ENCODE data around the gene PCDHGA5.
A peak's percentile ranks its signal among the peaks of the same experiment; 100 is the strongest.
"Not testable (repeated sequence)": the region's sequence is repeated elsewhere in the genome, so short reads cannot be mapped to it uniquely, and the experiment has no call there.

The PCDHGA5 gene

GRCh38 chr5:141354900-141355469, 9.0 kb upstream of the PCDHGA5 start, which contains the start of gene PCDHGA4:
PCDHGA4 (plus strand) TSS chr5:141355021; CDS start chr5:141355108, 87 bp downstream.
- no peak for DNase-seq

GRCh38 chr5:141355641-141356040, 8.3 kb upstream of the PCDHGA5 start:
- DNase-seq: no peak

GRCh38 chr5:141356133-141356532, 7.8 kb upstream of the PCDHGA5 start:
- DNase-seq: no peak

GRCh38 chr5:141356950-141357349, 7.0 kb upstream of the PCDHGA5 start:
- DNase-seq: no peak

GRCh38 chr5:141359790-141360426, 4.1 kb upstream of the PCDHGA5 start, which contains the start of gene PCDHGB2:
PCDHGB2 (plus strand) TSS chr5:141359994; CDS start chr5:141360136, 142 bp downstream.
- DNase-seq: no peak

- DNase-seq: no peak
Observed at GRCh38 chr5:141360685-141361084, 3.3 kb upstream of the PCDHGA5 start.

- DNase-seq: no peak
Observed at GRCh38 chr5:141362719-141363118, 1.2 kb upstream of the PCDHGA5 start.

- no peak for DNase-seq
Observed at GRCh38 chr5:141366016-141366896, 2.3 kb downstream of the PCDHGA5 start.

GRCh38 chr5:141369994-141370848, 6.3 kb downstream of the PCDHGA5 start, which contains the start of gene PCDHGB3:
PCDHGB3 (plus strand) TSS chr5:141370242; CDS start chr5:141370395, 153 bp downstream.
- DNase-seq: peak; percentile 25

GRCh38 chr5:141371572-141372475, 7.9 kb downstream of the PCDHGA5 start:
- no peak for DNase-seq

GRCh38 chr5:141373673-141374317, 9.8 kb downstream of the PCDHGA5 start, which contains the start of gene PCDHGA6:
PCDHGA6 (plus strand) TSS chr5:141373891; CDS start chr5:141374084, 193 bp downstream.
- no peak for DNase-seq

GRCh38 chr5:141374627-141375026, 10.7 kb downstream of the PCDHGA5 start:
- DNase-seq: no peak

- not testable (repeated sequence) for DNase-seq
Observed at GRCh38 chr5:141375444-141376155, 11.6 kb downstream of the PCDHGA5 start.

GRCh38 chr5:141382469-141383294, 18.7 kb downstream of the PCDHGA5 start, which contains the start of gene PCDHGA7:
PCDHGA7 (plus strand) TSS chr5:141382742; CDS start chr5:141382900, 158 bp downstream.
- DNase-seq: no peak

GRCh38 chr5:141383345-141383744, 19.4 kb downstream of the PCDHGA5 start:
- no peak for DNase-seq

- no peak for DNase-seq
Observed at GRCh38 chr5:141384471-141385267, 20.7 kb downstream of the PCDHGA5 start.

- DNase-seq: peak; percentile 24
Observed at GRCh38 chr5:141387557-141388311, 23.8 kb downstream of the PCDHGA5 start, which contains the start of gene PCDHGB4. PCDHGB4 (plus strand) TSS chr5:141387698; CDS start chr5:141387885, 187 bp downstream.

All from stimulated activated CD4-positive, alpha-beta T cell treated with anti-CD3 and anti-CD28 coated beads, Interleukin-1b, Interleukin-23, amount 100 ng/mL, for 48 hours (primary cell).